D721Med (cell line): ENCODE measurements around the gene CIITA.
"Not testable (repeated sequence)": the region's sequence is repeated elsewhere in the genome, so short reads cannot be mapped to it uniquely, and the experiment has no call there.

Experiments used
- DNase-seq: peaks from one replicate; pipeline ENCODE4 v3.0.0; 2011; ENCODE audit warnings: low spot score; ENCODE audit not compliant: insufficient read length
- FAIRE-seq: peaks from 2 replicates; lab custom pipeline; 2011; peaks lifted over from hg19 to GRCh38; lab: Jason Lieb, UNC
- CTCF ChIP-seq: IDR thresholded peaks from 2 replicates; pipeline ENCODE4 v1.5.1; 2012; ENCODE audit warnings: mild to moderate bottlenecking, control low read depth; ENCODE audit not compliant: insufficient read depth; ENCODE audit errors: missing control alignments

The CIITA gene

GRCh38 chr16:10938321-10938720, 61.3 kb downstream of the CIITA start:
- no peak for FAIRE-seq

GRCh38 chr16:10938796-10939648, 62.0 kb downstream of the CIITA start:
- TF ChIP-seq CTCF = no peak
- FAIRE-seq = no peak
- no peak for DNase-seq

More at GRCh38 chr16:10938321-10938720, 61.3 kb downstream of the CIITA start:
- no peak for TF ChIP-seq CTCF
- DNase-seq = no peak

GRCh38 chr16:10939649-10940234, 62.7 kb downstream of the CIITA start:
- FAIRE-seq = no peak
- no peak for TF ChIP-seq CTCF
- no peak for DNase-seq

- FAIRE-seq = no peak
- no peak for DNase-seq
- no peak for TF ChIP-seq CTCF
Observed at GRCh38 chr16:10940501-10941079, 63.6 kb downstream of the CIITA start.

- TF ChIP-seq CTCF = no peak
- no peak for DNase-seq
- FAIRE-seq = no peak
Observed at GRCh38 chr16:10941127-10941933, 64.3 kb downstream of the CIITA start.

- not testable (repeated sequence) for FAIRE-seq, DNase-seq
Observed at GRCh38 chr16:10941935-10942351, 64.9 kb downstream of the CIITA start.

GRCh38 chr16:10942352-10943063, 65.5 kb downstream of the CIITA start, which contains the start of gene DEXI:
Gene DEXI, minus strand, starts transcription at chr16:10942468. Its CDS starts 463 bp downstream, at chr16:10942005.
- FAIRE-seq = no peak
- no peak for TF ChIP-seq CTCF

More at GRCh38 chr16:10942352-10943063, 65.5 kb downstream of the CIITA start, which contains the start of gene DEXI:
- DNase-seq = peak; percentile 96
